Stomach (tissue), 9 donors: ENCODE data around the gene COMMD1. TPM values are rescaled to one million over a fixed set of nuclear protein-coding genes. Genes with fewer than 3 reads are reported as not detected.
"Not testable (repeated sequence)": the region's sequence is repeated elsewhere in the genome, so short reads cannot be mapped to it uniquely, and the experiment has no call there.

ENCODE experiments used
- DNase-seq, 2 donors: peaks; one replicate each; pipeline versions ENCODE4 v3.0.0 to v3.0.0-alpha.2; 2013 to 2019
- H3K27ac ChIP-seq, 5 donors: fragments of 200-600 bp in 4 of 5; sonication (generic) in 4 of 5; one replicate each; pipeline ENCODE4 v1.5.1; 2013 to 2019; ENCODE audit warnings: mild to moderate bottlenecking in 1 of 5, moderate library complexity in 1 of 5
- H3K27me3 ChIP-seq, 3 donors: fragments of 200-600 bp; sonication (generic); one replicate each; pipeline ENCODE4 v1.5.1; 2017 to 2019; ENCODE audit warnings: mixed run types in 1 of 3
- H3K36me3 ChIP-seq, 4 donors: fragments of 200-600 bp; sonication (generic); 1 replicate in 3 of 4; 2 replicates in 1 of 4; pipeline ENCODE4 v1.5.1; 2016 to 2019
- H3K4me1 ChIP-seq, 4 donors: fragments of 200-600 bp; sonication (generic); one replicate each; pipeline ENCODE4 v1.5.1; 2016 to 2019
- H3K4me3 ChIP-seq, 4 donors: fragments of 200-600 bp; sonication (generic) in 3 of 4; one replicate each; pipeline ENCODE4 v1.5.1; 2016 to 2019; ENCODE audit warnings: mild to moderate bottlenecking in 1 of 4
- H3K9me3 ChIP-seq, 4 donors: fragments of 200-600 bp; sonication (generic); one replicate each; pipeline ENCODE4 v1.5.1; 2016 to 2019
- CTCF ChIP-seq, 7 experiments: fragments of 450-650 bp in 4 of 7; fragments of 200-600 bp in 3 of 7; sonication (generic) in 3 of 7; IDR thresholded peaks; one replicate each; pipeline ENCODE4 v1.5.1; 2016 to 2019; ENCODE audit warnings: antibody characterized with exemption in 7 of 7, control low read depth in 2 of 7, mild to moderate bottlenecking in 1 of 7
- EP300 ChIP-seq: sonication (generic); formaldehyde crosslinking; IDR thresholded peaks from one replicate; pipeline ENCODE4 v1.6.1; 2017; ENCODE audit warnings: antibody characterized with exemption
- POLR2A ChIP-seq, 4 donors: fragments of 450-650 bp; IDR thresholded peaks; one replicate each; pipeline ENCODE4 v1.6.1; 2016; ENCODE audit warnings: antibody characterized with exemption in 4 of 4, control low read depth in 2 of 4, mild to moderate bottlenecking in 1 of 4, moderate library complexity in 1 of 4
- POLR2AphosphoS5 ChIP-seq, 3 donors: sonication (generic); formaldehyde crosslinking; IDR thresholded peaks; one replicate each; pipeline ENCODE4 v1.6.1; 2016; ENCODE audit warnings: antibody characterized with exemption in 3 of 3
- WGBS, 5 donors: extraction: QIAGEN DNeasy Blood & Tissue Kit in 3 of 5; methylation state at CpG; one replicate each; pipeline versions ENCODE4 v1.1.5 to v1.1.7; 2013 to 2018; 5-methylcytosine and 5-hydroxymethylcytosine counted together
- intact Hi-C: fragments of 100-400 bp; cut with DNase I; formaldehyde crosslinking; loops from one replicate; pipeline ENCODE4 v1.15.1; 2023; ENCODE audit warnings: low total_unique reads
- polyA plus RNA-seq, 3 donors: library from polyadenylated mRNA; stranded (reverse); fragments of 200-250 nt; gene quantifications; one replicate each; pipeline ENCODE4 v1.2.3, GENCODE V29; 2013
- total RNA-seq, 5 donors: library from RNA; depleted of rRNA; stranded (reverse); fragments of >200 nt; gene quantifications; one replicate each; pipeline versions ENCODE4 v1.1.0 to v1.2.3, GENCODE V29; 2014 to 2016
- donor health status: healthy with polysubstance abuse.
- donor health status: Bipolar disorder and iron deficiency.
- donor health status: healthy.

COMMD1 gene
- total and polyA plus RNA-seq, 8 donors, result 12.1 to 155 (median 47.4) TPM

GRCh38 chr2:62116983-62117382 is 211.5 kb downstream of the COMMD1 start:
- Histone ChIP-seq H3K36me3 (no peaks in the 10 kb centered on the region), H3K4me1 (peaks cover 0 to 19% (median 5%) of the 10 kb centered on the region in 4 donors), H3K27me3 (no peaks in the 10 kb centered on the region), H3K4me3 (no peak overlapping the region), H3K9me3 (no peaks in the 10 kb centered on the region), H3K27ac (no peak overlapping the region)
- no peak for TF ChIP-seq CTCF (IDR thresholded peaks at IDR 0.05)
- no peak for TF ChIP-seq EP300
- no peak for TF ChIP-seq POLR2AphosphoS5 (IDR thresholded peaks at IDR 0.05)
- TF ChIP-seq POLR2A (IDR thresholded peaks at IDR 0.05), result no peak
- no peak for DNase-seq
- WGBS, 5 donors, result 80 to 92% (median 85%) methylated on average over 3 of the region's 3 CpGs
- intact Hi-C loops, result no loop called here

- H3K36me3 ChIP-seq, result no peaks in the 10 kb centered on the region
- H3K9me3 ChIP-seq, result no peaks in the 10 kb centered on the region
- intact Hi-C loops, result no loop called here
- no peak overlapping the region for H3K4me3 ChIP-seq
- TF ChIP-seq POLR2A (IDR thresholded peaks at IDR 0.05), result no peak
- no peak for TF ChIP-seq CTCF (IDR thresholded peaks at IDR 0.05)
- no peak for TF ChIP-seq EP300
- TF ChIP-seq POLR2AphosphoS5 (IDR thresholded peaks at IDR 0.05), result no peak
- no peaks in the 10 kb centered on the region for H3K27me3 ChIP-seq
- no peak overlapping the region for H3K27ac ChIP-seq
- no peak for DNase-seq
- peaks cover 0 to 10% (median 4%) of the 10 kb centered on the region in 4 donors for H3K4me1 ChIP-seq
Observed at GRCh38 chr2:62118160-62118559, 212.7 kb downstream of the COMMD1 start.

- Histone ChIP-seq H3K4me1 (peaks cover 0 to 7% (median 2%) of the 10 kb centered on the region in 4 donors), H3K27ac (no peak overlapping the region), H3K27me3 (no peaks in the 10 kb centered on the region), H3K9me3 (no peaks in the 10 kb centered on the region), H3K36me3 (no peaks in the 10 kb centered on the region), H3K4me3 (no peak overlapping the region)
- DNase-seq, result no peak
- no peak for TF ChIP-seq POLR2A (IDR thresholded peaks at IDR 0.05)
- TF ChIP-seq EP300, result no peak
- no peak for TF ChIP-seq POLR2AphosphoS5 (IDR thresholded peaks at IDR 0.05)
- TF ChIP-seq CTCF (IDR thresholded peaks at IDR 0.05), result no peak
- intact Hi-C loops, result no loop called here
Observed at GRCh38 chr2:62119311-62119974, 214.0 kb downstream of the COMMD1 start.

GRCh38 chr2:62126239-62126638 is 220.8 kb downstream of the COMMD1 start:
- 97 to 100% (median 99%) methylated on average over 2 of the region's 2 CpGs for WGBS, 5 donors
- intact Hi-C loops, DNase-seq, H3K4me3 ChIP-seq, H3K36me3 ChIP-seq, H3K27ac ChIP-seq, H3K4me1 ChIP-seq, H3K27me3 ChIP-seq, H3K9me3 ChIP-seq: not testable (repeated sequence)

- H3K27ac ChIP-seq, result no peak overlapping the region
- no peaks in the 10 kb centered on the region for H3K9me3 ChIP-seq
- intact Hi-C loops, result no loop called here
- 96 to 99% (median 97%) methylated on average over 2 of the region's 2 CpGs for WGBS, 5 donors
- H3K4me1 ChIP-seq, result peaks cover 0 to 5% (median 0%) of the 10 kb centered on the region in 4 donors
- TF ChIP-seq CTCF (IDR thresholded peaks at IDR 0.05) (no peak), POLR2AphosphoS5 (IDR thresholded peaks at IDR 0.05) (no peak), POLR2A (IDR thresholded peaks at IDR 0.05) (no peak), EP300 (no peak)
- H3K27me3 ChIP-seq, result no peaks in the 10 kb centered on the region
- DNase-seq, result no peak
- no peak overlapping the region for H3K4me3 ChIP-seq
- H3K36me3 ChIP-seq, result peaks cover 0 to 8% (median 6%) of the 10 kb centered on the region in 4 donors
Observed at GRCh38 chr2:62133320-62133823, 227.9 kb downstream of the COMMD1 start.
